VCaP (cell line): ENCODE data around the gene FGF19.
A peak's percentile ranks its signal among the peaks of the same experiment; 100 is the strongest.

Source experiments
- H3K27ac ChIP-seq: fragments of 450-650 bp; 2 replicates; pipeline ENCODE4 v1.5.1; 2017
- TF ChIP-seq, protein P1 (sequence below): fragments of 450-650 bp; conservative IDR thresholded peaks from 2 replicates; pipeline ENCODE4 v1.5.1; 2017; ENCODE audit warnings: mild to moderate bottlenecking, moderate library complexity

FGF19 gene

DNA sequence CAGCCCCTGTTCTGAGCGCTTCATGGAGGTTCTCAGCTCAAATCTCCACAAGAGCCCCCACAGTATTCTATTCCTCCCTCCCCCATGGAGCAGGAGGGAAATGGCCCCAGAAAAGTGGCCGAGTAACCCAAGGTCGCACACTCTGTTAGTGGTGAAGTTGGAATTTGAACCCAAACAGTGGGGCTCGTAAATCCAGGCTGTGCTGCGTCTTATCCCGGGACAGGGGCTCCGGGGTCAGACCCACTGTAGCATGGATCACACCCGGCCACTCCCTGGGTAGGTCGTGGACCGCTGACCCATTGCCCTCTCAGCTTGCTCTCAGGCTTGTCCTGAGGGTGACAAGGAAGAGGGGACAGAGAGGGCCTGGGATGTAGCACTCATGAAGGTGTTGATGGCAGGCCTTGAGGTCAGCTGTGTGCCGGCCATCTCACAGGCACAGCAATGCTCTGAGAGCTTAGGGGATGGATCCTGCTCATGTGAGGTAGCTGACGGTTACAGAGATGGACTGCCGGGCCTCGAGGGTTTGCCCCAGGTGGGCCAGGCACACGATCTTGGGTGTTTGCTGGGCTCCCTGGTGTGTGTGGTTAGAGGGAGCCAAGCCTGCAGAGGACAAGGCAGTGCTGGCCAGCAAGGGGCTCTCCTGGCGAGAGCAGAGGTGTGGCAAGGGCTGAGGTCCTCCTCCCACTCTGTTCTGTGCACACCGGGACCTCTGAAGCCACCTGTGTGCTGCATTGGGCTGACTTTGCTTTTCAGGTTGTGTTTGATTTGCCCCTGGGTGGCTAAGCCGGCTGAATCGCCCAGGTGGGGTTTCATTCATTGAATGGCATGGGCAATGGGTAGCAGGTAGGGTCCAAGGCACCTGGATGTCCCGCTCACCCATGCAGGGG is 2.3 kb upstream of the FGF19 start:
- TF ChIP-seq, protein P1, sequence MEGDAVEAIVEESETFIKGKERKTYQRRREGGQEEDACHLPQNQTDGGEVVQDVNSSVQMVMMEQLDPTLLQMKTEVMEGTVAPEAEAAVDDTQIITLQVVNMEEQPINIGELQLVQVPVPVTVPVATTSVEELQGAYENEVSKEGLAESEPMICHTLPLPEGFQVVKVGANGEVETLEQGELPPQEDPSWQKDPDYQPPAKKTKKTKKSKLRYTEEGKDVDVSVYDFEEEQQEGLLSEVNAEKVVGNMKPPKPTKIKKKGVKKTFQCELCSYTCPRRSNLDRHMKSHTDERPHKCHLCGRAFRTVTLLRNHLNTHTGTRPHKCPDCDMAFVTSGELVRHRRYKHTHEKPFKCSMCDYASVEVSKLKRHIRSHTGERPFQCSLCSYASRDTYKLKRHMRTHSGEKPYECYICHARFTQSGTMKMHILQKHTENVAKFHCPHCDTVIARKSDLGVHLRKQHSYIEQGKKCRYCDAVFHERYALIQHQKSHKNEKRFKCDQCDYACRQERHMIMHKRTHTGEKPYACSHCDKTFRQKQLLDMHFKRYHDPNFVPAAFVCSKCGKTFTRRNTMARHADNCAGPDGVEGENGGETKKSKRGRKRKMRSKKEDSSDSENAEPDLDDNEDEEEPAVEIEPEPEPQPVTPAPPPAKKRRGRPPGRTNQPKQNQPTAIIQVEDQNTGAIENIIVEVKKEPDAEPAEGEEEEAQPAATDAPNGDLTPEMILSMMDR = no peak
- no peak overlapping the region for H3K27ac ChIP-seq

DNA sequence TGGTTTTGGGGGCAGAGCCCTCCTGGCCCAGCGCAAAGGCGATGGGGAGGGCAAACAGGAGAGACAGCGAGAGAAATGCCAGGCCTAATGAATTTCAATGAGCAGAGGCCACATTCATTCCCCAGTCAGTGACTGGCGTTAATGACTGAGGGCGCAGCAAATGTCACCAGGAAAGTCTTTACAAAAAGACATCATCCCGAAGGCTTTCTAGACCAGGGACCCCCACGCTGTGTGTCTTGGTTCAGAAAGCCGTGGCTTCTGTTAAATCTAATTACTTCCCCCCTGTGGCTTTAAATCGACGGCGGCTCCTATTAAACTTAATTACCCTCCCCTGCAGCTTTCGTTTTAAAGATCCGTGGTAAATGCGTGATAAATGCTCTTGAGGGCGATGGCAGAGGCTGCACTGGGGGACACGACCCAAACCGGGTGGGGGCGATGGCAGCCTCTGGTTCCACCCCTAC is 1.6 kb upstream of the FGF19 start:
- TF ChIP-seq, protein P1 = no peak
- no peak overlapping the region for H3K27ac ChIP-seq

DNA sequence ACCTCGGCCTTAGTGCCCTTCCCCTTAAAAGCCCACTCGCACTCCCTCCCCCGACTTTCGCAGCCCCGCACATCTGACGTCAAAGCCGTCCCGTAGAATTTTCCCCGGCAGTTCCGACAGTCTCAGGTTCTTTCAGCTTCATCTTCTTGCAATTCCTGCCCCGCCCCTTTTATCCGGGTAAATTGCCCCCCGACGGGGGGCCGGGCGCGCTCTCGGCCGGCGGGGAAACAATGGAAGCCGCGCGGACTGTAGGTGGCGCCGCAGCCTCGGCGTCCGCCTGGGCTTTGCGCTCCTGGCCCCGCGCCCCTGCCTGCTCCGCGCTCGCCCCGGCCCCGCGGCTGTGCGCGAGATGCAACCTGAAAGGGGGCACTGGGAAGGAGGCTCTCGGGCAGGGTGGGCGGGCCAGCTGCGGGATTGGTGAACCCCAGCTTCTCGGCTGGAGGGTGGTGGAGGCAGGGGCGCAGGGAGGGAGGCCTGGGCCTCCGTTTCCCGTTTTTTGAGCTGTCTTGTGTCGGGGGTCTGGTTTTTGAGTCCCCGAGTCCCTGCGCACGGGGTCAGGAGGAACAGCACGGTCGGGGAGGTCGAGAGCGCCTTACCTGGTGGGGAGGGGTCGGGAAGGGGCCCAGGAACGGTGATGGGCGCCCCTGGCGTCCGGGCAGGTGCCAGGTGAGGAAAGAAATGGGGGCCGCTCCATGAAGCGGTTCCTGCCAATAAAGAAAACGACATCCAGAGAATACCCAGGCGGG is 859 bp upstream of the FGF19 start:
- H3K27ac ChIP-seq = peak overlapping the region; percentile 7; the same call in 1 of the 2 replicates
- TF ChIP-seq, protein P1 = peak; percentile 89

DNA sequence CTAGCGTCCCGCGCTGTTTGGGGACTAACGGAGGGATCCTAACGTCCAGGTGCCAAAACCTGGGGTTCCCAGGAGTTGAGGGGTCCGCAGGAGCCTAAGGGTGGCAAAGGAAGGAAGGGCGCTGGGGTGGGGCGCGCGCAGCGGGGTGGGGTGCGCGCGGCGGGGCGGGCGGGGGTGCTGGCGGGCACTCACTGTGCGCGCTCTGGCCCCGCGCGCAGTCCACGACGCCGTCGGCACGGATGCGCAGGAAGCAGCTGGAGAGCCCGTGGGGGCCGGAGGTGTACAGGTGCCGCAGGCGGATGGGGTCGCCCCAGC is 412 bp downstream of the FGF19 start:
- TF ChIP-seq, protein P1 = no peak

DNA sequence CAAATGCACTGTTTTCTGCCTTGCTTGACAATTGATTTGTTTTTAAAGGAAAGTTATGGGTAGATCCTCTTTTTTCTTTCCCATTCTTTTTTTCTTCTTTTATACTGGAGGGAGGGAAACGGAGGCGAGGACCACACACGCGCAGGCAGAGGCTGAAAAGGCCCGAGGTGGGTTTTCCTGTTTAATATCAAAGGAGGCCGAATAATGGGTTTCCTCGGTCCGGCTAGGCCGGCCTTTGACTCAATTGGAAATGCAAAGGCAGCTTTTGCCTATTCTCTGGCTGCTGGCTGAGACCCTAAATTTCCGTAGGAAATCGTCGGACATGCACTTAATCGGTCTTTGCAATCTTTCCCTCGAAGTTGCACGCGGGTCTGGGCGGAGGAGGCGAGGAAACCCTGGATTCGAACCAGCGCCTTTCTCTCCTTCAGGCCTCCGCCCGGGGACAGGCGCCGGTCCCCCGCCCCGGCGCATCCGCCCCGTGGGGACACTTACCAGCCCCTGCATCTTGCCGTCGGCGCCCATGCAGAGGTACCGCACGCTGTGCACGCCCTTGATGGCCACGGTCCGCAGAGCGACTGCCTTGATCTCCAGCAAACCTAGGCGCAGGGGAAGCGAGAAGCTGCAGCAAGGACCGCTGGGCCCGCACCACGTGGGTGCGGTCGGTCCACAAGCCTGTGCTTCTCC is 911 bp downstream of the FGF19 start:
- no peak overlapping the region for H3K27ac ChIP-seq
- TF ChIP-seq, protein P1 = no peak

More for the DNA sequence above, 412 bp downstream of the FGF19 start:
- no peak overlapping the region for H3K27ac ChIP-seq

DNA sequence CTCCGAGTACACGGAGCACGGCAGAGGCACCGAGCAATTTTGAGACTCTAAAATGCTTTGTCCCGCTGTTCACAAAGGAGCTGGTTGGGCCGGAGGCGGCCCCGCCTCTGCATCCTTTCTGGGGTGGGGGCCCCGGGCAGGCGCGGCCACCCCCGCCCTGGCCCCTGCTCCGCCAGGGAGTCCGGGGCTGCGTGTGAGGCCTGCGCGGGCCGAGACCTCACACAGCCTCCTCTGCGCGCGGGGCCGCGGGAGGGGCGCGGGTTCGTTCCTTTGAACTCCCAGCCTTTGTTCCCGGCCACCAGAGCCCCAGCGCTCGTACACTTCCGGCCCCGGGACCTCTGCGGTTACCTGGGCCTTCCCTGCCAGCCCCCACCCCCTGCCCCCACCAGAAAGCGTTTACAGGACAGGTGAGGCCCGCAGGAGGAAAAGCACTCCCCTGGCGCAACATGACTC is 1.6 kb downstream of the FGF19 start:
- no peak overlapping the region for H3K27ac ChIP-seq
- TF ChIP-seq, protein P1 = no peak
